ENCODE measurements around the gene GPC4.

- TF ChIP-seq CTCF (IDR thresholded peaks at IDR 0.05; ENCODE audit: poor library complexity, severe bottlenecking), result no peak
- no peak for TF ChIP-seq EZH2 (IDR thresholded peaks at IDR 0.05; ENCODE audit: borderline replicate concordance, insufficient read depth, low read length, poor library complexity, severe bottlenecking)
- no peak for TF ChIP-seq POLR2AphosphoS5 (IDR thresholded peaks at IDR 0.05)
- no peak for TF ChIP-seq RAD21 (conservative IDR thresholded peaks at IDR 0.05)
These were observed 82.6 kb downstream of the GPC4 start for GRCh38 chrX:133332737-133333136.
